ENCODE data around the gene RANBP9.

RANBP9 gene

DNA sequence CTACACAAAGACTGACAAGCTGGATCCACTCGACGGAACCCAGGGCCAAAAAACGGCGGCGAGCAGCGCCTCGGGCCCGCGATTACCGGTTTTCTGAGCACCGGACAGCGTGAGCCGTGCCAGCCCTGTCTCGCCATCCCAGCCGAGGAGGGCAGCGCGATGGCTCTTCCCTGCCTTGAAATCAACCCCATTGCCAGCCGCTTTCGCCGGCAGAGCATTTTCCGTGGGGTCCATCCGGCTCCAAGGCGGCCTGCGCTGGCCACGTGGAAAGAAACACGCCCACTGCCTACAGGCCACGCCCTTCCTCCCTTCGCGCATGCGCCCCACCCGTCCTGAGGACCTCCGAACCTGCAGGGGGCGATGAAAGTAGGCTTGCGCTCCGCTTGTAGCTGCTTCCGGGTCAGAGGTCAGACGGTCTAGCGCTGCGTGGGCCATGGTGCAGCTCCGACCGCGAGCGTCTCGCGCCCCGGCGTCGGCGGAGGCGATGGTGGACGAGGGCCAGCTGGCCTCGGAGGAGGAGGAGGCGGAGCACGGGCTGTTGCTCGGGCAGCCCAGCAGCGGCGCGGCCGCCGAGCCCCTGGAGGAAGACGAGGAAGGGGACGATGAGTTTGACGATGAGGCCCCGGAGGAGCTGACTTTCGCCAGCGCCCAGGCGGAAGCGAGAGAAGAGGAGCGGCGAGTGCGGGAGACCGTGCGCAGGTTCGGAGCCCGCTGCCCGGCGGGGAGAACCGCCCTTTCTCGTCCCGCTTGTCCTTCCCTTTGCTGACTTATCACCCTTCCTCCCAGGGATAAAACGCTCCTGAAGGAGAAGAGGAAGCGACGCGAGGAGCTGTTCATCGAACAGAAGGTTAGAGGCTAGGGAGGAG lies 96.5 kb downstream of the RANBP9 start, which contains the start of gene NOL7 (continued):
- TF ChIP-seq ZNF580 (tag by site-specific recombination; IDR thresholded peaks at IDR 0.05) (peak; percentile 45), GLI4 (tag by site-specific recombination; IDR thresholded peaks at IDR 0.05) (no peak), ZNF26 (tag by site-specific recombination; IDR thresholded peaks at IDR 0.05) (no peak), ZNF501 (tag by site-specific recombination; IDR thresholded peaks at IDR 0.05) (peak; percentile 96), ZIC2 (tag by site-specific recombination; IDR thresholded peaks at IDR 0.05) (peak; percentile 41; the same call in 1 of the 2 replicates), ZBTB6 (tag by site-specific recombination; IDR thresholded peaks at IDR 0.05) (peak; percentile 59), ZBTB44 (tag by site-specific recombination; IDR thresholded peaks at IDR 0.05) (no peak; the same call in 1 of the 2 replicates), TRIM28 (IDR thresholded peaks at IDR 0.05; ENCODE audit: borderline replicate concordance, low read length) (no peak), ZNF624 (tag by site-specific recombination; IDR thresholded peaks at IDR 0.05) (no peak), ZNF37A (tag by site-specific recombination; IDR thresholded peaks at IDR 0.05) (no peak), KLF16 (tag by site-specific recombination; IDR thresholded peaks at IDR 0.05) (peak; percentile 39), ZNF324 (tag by site-specific recombination; IDR thresholded peaks at IDR 0.05) (peak; percentile 76), TCF7L2 (IDR thresholded peaks at IDR 0.05; ENCODE audit: borderline replicate concordance, low read depth, low read length) (no peak), ZNF747 (tag by site-specific recombination; IDR thresholded peaks at IDR 0.05) (no peak), PRDM1 (tag by site-specific recombination; IDR thresholded peaks at IDR 0.05) (0 out of 2 replicates have a peak, but pooled peaks have one; percentile 51), ZNF112 (tag by site-specific recombination; IDR thresholded peaks at IDR 0.05) (no peak), ZNF19 (tag by site-specific recombination; IDR thresholded peaks at IDR 0.05; ENCODE audit: low read depth) (no peak), ZNF274 (IDR thresholded peaks at IDR 0.05; ENCODE audit: low read length) (no peak), ZNF274 (tag by site-specific recombination; IDR thresholded peaks at IDR 0.05; ENCODE audit: borderline replicate concordance) (no peak), ZNF394 (tag by site-specific recombination; IDR thresholded peaks at IDR 0.05; ENCODE audit: borderline replicate concordance) (peak; percentile 80; the same call in 1 of the 2 replicates), ZNF221 (tag by site-specific recombination; IDR thresholded peaks at IDR 0.05; ENCODE audit: borderline replicate concordance) (no peak), ZEB2 (tag by site-specific recombination; IDR thresholded peaks at IDR 0.05) (no peak; the same call in 1 of the 2 replicates), ZNF140 (tag by site-specific recombination; IDR thresholded peaks at IDR 0.05) (no peak), ZNF660 (tag by site-specific recombination; IDR thresholded peaks at IDR 0.05) (peak; percentile 83), SP2 (tag by site-specific recombination; IDR thresholded peaks at IDR 0.05) (peak; percentile 83), SP3 (tag by site-specific recombination; IDR thresholded peaks at IDR 0.05) (peak; percentile 91), ZNF623 (tag by site-specific recombination; IDR thresholded peaks at IDR 0.05) (no peak), ZNF169 (tag by site-specific recombination; IDR thresholded peaks at IDR 0.05) (no peak), ZNF266 (tag by site-specific recombination; IDR thresholded peaks at IDR 0.05; ENCODE audit: low read depth) (no peak), ZNF837 (tag by site-specific recombination; IDR thresholded peaks at IDR 0.05) (peak; percentile 84; the same call in 1 of the 2 replicates), ZXDB (tag by site-specific recombination; IDR thresholded peaks at IDR 0.05) (peak; percentile 93), GLI2 (tag by site-specific recombination; IDR thresholded peaks at IDR 0.05; ENCODE audit: borderline replicate concordance, low read depth) (no peak), ZNF571 (tag by site-specific recombination; IDR thresholded peaks at IDR 0.05) (no peak), ZNF843 (tag by site-specific recombination; IDR thresholded peaks at IDR 0.05) (peak; percentile 74), ZSCAN30 (tag by site-specific recombination; IDR thresholded peaks at IDR 0.05) (peak; percentile 56)
- TF ChIP-seq, protein P1, sequence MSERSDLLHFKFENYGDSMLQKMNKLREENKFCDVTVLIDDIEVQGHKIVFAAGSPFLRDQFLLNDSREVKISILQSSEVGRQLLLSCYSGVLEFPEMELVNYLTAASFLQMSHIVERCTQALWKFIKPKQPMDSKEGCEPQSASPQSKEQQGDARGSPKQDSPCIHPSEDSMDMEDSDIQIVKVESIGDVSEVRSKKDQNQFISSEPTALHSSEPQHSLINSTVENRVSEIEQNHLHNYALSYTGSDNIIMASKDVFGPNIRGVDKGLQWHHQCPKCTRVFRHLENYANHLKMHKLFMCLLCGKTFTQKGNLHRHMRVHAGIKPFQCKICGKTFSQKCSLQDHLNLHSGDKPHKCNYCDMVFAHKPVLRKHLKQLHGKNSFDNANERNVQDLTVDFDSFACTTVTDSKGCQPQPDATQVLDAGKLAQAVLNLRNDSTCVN (tag by site-specific recombination; optimal IDR thresholded peaks at IDR 0.05), result peak; percentile 94
